ENCODE results near the gene MRPL53.

DNA sequence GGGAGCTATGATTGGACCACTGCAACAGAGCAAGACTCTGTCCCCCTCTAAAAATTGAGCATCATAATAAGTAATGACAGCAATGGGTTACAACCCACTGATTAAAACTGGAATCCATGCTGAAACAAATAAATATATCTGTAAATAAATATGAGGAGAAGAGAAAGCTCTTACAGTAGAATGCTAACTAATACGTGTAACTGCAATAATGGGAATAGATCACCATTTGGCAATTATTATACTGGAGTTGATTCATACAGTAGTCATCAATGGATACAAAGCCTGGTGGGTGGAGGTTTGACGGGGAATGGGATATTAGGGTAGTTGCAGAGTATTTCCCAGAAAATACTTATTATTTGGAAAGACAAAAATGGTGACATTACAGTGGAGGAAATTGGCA is 23.7 kb downstream of the MRPL53 start:
- TF ChIP-seq ZNF274 (IDR thresholded peaks at IDR 0.05; ENCODE audit: low read depth, low read length), result no peak
- no peak for TF ChIP-seq SUZ12 (IDR thresholded peaks at IDR 0.05; ENCODE audit: extremely low read depth, insufficient read depth, insufficient read length)

All from NT2/D1 (cell line).